SKM-1 (cell line): ENCODE measurements around the gene S100A6.
A peak's percentile ranks its signal among the peaks of the same experiment; 100 is the strongest.
"Not testable (repeated sequence)": the region's sequence is repeated elsewhere in the genome, so short reads cannot be mapped to it uniquely, and the experiment has no call there.

ENCODE experiments used
- DNase-seq: peaks from one replicate; lab custom pipeline; 2025; ENCODE audit not compliant: unreplicated experiment; lab: John Stamatoyannopoulos, UW

The S100A6 gene

DNA sequence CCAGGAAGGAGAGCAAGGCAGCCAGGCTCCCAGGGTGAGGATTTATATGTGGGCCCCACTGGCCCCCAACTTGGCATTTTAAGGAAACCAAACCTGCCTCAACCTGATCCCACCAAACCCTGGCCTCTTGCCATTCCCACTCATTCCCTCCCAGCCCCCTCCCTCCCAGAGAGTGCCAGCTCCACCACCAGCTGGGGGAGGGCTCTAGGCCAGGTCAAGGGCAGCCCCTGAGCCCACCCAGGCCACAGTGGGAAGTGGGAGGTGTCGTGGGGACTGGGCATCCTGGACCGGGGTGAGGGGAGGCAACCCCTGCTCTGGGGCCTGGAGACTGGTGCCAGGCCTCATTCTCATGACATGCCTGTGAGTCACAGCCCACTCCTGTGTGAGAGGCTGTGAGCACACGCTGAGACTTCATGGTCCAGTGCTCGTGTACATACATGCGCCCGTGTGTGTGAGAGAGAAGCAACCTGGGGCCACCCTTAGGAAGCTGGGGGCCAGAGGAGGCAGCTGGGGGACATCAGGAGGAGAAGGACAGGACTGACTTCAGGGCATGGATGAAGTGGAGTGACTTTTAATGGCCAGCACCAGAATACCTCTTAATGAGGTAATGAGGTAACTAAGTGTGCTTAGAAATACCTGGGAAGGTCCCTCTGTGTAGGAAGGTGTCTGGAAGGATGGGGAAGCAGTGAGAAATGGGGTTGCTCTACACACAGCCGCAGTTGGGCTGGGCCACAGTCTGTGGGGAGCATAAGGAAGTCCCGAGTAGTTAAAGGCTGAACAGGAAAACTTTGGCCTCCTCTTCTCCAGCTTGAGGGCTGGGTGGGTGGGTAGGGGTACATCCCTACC is 30.0 kb upstream of the S100A6 start, which contains the start of gene S100A2:
TSS of gene S100A2 (minus strand) at position 316 of the 846 bp plus-strand sequence. CDS start 1,967 bp downstream, outside the sequence.
- DNase-seq: no peak

DNA sequence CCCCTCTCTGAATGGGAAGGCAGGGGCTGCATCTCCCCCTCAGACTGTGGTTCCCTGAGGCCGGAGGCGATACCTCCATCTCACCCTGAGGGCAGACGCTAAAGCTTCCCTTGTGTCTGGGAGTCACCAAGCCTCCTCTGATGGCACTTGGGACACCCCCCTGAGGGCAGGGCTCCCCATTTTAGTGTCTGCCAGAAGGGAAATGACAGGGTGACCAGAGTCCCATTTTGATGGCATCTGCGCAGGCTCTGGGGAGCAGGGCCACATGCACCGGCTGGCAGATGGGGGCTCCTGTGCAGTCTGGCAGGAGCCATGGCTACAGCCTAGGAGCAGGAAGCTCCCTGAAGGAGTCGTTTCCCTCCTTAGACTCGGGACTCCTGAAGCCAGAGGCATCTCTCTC is 28.2 kb upstream of the S100A6 start:
- no peak for DNase-seq

DNA sequence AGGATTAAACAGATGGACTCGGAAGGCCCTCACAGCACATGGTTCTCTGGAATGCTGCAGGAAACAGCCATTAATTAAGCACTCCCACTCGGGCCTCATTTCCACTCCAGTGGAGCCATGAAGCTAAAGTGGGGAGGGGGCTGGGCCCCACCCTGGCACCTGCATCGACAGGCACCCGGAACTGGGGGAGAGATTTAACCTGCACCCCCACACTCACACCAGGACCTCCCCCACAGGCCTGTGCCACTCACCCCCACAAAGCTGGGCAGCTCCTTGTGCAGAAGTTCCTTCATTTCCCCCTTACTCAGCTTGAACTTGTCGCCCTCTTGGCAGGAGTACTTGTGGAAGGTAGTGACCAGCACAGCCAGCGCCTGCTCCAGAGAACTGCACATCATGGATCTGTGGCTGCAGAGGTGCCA is 27.7 kb upstream of the S100A6 start:
- DNase-seq: no peak

DNA sequence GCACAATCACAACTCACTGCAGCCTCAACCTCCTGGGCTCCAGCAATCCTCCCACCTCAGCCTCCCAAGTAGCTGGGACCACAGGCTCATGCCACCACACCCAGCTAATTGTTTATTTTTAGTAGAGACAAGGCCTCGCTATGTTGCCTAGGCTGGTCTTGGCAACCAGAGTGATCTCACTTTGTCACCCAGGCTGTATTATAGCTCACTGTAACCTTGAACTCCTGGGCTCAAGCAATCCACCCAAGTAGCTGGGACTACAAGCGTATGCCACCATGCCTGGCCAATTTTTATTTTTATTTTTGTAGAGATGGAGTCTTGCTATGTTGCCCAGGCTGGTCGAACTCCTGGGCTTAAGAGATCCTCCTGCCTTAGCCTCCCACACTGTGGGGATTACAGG is 26.2 kb upstream of the S100A6 start:
- not testable (repeated sequence) for DNase-seq

DNA sequence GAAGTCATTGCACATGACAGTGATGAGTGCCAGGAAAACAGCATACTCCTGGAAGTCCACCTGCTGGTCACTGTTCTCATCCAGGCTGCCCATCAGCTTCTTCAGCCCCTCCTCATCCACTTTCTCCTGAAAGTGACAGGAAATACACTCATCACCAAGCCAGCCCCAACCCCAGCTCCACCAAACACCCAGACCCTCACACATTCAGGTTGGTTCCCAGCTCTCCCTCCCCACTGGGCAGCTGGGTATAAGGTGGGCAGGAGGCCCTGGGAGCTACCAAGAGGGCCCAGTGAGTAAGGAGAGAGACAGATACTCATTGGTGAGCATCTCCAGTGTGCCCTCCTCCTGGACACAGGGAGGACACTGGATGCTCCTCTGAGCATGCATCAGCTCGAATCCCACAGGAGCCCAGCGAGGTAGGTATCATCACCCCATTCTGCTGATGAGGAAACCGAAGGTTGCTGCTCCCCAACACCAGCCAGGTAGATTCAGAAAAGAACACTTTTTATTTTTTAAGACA is 25.7 kb upstream of the S100A6 start:
- no peak for DNase-seq

DNA sequence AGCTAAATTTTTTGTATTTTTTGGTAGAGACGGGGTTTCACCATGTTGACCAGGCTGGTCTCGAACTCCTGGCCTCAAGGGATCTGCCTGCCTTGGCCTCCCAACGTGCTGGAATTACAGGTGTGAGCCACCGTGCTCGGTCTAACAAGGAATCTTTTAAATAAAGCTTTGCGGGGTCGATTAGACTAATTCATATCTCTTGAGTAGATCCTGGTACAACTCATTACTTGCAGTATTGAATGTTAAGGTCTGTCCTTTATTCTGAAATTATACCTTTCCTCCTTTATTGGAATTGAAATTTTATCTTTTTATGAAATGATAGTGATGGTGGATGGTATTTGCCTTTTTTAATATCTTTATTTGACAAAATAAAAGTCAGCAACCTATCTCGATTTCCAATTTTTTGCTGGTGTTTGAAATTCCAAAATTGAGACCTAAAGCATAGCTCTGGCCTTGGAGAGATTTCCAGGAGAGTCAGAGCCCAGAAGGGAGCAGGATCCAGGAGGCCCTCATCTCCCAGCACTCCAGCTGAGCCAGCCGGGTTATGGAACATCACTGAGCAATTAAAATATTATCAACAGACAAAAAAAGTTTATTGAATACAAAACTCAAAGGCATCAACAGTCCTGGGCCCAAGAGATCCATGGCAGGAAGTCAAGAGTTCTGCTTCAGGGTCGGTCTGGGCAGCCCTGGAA is 25.1 kb upstream of the S100A6 start:
- no peak for DNase-seq

DNA sequence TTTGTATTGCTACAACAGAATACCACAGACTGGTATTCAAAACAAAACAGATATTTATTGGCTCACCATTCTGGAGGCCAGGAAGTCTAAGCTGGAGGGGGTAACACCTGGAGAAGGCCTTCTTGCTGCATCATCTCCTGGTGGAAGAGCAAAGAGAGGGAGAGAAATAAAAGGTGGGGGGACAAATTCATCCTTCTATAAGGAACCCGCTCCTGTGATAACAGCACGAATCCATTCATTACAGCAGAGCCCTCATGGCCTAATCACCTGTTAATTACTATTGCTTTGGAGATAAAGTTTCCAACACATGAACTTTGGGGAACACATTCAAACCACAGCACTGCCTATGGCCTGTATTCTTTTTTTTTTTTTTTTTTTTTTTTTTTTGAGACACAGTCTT is 24.4 kb upstream of the S100A6 start:
- DNase-seq: no peak

DNA sequence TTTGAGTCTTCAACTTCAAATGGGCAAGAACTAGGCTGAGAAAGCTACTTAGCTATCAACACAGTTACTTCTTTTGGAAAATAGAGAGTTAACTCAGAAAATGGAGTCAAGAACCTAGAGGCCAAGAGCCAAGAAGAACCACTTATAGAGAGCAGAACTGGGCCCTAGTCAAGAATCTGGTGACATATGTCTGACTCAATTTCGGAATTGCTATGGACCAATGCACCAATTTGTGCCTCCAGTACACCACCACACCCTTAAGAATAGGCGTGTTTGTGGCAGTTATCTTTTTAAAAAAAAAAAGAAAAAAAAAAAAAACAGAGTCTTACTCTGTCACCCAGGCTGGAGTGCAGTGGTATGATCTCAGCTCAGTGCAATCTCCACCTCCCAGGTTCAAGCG is 22.1 kb upstream of the S100A6 start:
- no peak for DNase-seq

DNA sequence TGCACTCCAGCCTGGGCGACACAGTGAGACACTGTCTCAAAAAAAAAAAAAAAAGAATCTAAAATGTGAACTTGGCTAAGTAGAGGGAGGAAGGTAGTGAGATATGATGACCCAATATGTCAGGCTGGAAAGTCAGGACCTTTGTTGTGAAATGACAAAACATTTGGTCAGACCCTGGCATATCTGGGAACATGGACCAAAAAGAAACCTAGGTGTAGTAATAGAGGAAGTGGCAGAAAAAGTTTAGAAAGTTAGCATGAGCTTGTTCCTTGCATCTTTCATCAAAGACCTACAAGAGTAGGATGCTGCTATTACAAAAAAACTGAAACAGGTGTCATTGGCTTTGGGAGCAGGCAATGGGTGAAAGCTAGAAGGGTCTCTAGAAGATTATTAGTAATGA is 20.6 kb upstream of the S100A6 start:
- peak; percentile 32 for DNase-seq

DNA sequence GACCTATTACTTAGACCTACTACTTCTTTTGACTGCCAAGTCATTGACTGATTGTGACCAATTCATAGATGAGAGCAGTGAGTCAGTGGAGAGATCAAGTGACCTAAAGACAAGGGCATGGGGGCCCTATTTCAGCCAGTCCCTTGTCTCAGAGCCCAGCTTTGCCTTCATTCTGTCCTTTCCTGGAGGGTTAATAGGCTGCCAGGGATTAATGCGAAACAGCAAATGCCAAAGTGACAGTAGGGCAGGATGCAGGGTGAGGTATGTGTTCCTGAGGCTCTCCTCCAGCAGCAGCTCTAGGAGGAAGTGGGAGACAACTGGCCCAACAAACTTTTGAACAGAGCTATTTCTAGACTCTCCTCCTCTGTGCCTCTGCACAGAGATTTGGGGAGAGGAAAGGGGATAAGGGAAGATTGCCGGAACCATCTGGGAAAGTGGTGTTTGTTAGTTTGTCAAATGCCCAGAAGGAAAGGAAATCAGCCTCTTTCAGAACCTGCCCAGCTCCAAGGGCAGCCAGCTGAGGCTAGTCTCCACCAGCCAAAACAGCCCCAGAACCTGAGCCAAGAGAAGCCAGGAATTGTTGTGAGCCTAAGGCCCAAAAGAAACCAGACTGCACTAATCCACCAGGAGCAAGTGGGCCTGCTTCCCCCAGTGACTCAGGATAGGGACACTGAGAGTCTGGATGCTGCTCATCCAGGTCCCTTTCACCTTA is 18.2 kb upstream of the S100A6 start:
- DNase-seq: no peak

DNA sequence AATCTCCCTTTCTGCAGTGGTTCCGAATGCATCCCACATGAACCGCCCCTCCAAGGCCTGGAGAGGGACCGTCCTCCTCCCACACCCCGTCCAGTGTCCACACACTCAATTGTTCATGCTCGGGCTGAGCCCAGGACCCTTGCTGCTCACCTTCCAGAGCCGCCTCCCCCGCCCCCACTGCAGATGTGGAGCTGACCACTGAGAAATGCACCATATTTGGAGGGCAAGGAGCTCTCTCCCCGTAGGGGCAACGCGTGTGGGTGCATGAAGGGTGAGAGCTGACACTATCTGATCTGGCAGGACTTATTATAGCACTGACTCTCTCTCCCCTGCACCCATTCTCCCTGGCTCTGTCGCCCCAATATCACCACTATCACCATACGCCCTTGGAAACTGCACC is 17.3 kb upstream of the S100A6 start:
- no peak for DNase-seq

DNA sequence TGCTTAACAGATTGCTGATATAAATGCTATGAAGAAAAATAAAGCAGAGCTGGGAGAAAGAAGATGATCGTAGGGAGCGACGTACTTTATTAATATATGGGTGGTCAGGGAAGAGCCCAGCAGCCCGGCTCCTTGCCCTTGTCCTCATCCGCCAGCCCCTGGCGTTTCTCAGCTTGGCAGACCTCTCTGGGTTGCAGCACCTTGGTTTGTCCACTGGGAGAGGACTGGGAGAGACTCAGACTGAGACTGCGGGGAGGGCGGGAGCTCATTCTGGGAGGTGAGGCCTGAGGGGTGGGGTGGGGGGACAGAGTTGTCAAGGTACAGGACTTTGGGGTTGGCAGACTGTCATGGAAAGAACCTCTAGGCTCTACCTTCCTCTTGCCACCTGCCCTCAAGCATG is 16.5 kb upstream of the S100A6 start:
- DNase-seq: no peak

DNA sequence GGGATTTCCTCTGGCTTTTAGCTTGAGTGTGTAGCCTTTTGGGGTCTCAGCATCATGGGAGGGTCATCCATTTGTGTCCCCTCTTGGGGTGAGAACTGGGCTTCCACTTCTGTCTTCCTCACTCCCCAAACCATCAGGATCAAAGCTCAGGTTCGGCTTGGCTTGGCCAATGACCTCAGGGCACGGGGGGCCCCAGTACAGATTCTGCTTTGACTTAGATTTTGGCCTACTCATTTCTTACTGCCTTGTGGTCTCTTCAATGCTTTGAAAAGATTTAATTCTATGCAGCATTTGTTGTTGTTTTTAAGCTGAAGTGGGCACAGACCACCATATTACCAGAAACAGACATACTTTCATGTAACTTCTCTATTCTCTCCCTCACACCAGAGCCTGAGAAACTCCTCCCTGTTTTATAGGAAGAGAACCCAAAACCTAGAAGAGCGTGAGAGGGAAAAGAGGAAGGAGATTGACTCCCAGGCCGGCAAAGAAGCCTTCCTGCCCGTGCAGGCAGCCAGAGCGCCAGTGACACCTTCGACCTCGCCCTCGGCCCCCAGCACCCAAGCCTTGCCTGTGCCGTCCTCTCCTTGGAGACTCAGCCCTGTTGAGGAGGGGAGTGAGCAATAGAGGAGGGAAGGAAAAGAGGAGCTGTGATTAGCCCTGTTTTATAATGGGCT is 15.2 kb upstream of the S100A6 start:
- DNase-seq: peak; percentile 94

DNA sequence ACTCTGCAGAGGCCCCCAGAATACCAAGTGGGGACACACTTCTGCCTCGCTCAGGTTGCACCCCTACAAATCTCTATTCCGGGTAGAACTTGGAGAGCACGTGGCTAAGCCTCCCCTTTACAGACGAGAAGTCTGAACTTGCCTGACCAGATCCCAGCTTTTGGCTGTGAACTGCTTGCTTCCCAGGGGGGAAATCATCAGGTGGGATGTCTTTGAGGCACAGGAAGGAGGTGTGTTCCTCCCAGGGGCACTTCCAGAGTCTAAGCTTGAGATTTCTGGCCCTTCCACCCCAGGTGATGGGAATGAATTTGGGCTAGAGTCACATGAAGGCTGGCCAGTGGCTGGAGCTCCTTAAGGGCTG is 14.6 kb upstream of the S100A6 start:
- no peak for DNase-seq

DNA sequence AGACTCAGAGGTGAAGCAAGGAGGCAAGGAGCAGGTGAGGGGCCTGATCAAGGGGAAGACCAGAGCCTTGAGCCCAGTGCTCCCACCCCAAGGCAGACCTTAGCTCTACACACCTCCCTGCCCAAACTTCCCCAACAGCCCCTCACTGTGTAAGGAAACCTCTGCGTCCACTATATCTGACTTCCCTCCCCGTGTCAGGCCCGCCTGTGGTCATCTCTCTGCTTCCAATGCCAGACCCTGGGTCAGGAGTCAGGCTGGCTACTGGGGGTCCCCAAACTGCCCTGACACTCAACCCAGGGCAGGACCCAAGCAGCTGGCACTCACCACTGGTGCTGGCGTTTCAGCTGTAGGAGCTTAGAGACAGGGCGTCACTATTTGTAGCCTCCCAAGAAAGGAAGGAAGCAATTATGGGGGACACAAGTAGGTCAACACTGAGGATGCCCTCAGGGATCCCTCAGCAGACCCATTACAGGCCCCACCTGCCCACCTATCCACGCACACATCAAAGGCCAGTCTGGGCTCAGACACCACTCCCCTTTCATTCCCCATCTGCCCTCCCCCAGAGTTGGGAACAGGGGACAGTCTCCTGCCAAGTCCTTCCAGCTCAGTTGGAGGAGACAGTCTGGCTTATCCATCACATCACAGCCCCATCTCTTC is 14.1 kb upstream of the S100A6 start:
- no peak for DNase-seq

DNA sequence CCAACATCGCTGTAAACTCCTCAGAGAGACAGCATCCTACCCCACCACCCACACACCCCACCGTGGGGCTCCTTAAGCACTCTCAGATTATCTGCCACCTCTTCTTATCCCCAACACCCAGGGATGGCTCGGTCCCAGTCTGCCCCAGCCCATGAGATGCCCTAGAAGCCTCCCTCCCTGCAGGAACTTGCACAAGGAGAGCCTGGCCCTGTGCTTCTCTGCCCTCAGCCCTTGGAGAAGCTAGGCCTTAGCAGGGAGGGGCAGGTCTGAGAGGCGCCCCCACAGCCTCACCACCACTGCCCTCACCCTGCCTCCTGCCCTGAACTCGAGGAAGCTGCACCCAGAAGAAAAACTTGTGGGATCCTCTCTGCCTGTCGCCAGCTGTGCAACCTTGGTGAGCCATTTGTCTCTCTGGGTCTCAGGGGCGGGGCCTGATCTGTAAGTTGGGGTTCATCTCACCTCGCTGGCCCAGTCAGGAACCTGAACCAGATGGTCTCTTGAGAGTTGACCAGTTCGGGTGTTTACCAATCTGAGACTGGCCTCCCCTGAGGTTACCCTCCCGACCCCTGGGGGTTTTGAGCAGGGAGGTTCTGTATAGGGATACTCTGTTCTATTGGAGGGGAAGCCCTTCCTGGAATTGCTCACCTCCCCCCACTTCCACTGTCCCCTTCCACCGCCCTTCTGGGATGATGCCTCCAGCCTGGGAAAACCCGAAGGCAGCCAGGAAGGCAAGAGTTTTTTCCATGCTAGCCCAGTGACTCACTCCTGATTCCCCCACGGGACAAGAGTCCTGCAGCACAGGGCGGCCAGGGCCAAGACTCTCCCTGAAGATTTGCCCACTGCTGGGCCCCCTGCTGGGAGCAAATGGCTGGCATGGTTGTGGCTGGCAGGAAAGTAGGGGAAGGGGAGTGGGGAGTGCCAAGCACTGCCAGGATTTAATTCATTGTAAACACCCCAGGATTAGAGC is 13.2 kb upstream of the S100A6 start, which contains the start of gene S100A3:
TSS of gene S100A3 (minus strand) at position 537 of the 967 bp plus-strand sequence. CDS start 773 bp downstream, outside the sequence.
- no peak for DNase-seq

DNA sequence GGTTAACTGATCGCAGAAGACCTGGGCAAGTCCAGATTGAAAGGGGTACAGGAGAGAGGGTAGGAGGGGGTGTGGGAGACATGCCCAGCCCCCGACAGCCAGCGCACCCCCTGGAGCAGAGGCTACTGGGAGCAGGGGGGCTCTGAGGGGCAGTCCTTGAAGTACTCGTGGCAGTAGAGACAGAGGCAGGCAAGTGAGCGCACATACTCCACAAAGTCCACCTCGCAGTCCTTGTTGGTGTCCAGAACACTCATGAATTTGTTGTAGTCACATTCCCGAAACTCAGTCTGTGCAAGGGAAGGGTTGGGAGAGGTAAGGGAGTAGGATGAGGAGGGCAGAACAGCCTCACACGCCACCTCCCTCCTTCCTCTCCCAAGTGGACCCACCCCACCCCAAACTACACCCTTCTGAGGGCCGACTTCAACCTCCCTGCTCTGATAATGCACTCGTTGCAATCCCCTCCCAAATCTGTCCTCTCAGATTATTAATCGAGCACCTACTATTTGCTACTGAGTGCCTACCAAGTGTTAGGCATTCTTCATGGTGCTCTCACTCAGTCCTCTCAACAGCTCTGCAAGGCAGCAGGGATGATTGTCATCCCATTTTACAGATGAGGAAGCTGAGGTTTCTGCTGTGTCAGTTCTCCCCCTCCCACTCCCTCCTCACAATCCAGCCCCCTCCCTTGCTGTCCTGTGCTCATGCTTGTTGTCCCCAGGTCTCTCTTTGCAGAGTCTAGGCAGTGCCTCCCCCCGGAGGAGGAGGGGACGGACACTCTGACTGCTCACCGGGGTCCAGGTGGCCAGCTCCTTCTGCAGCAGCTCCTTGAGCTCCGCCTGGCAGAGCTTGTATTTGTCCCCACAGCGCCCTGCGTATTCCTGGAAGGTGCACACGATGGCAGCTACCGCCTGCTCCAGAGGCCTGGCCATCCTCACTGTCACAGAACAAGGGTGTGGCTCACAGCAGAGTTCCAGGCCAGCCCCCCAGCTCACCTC is 12.1 kb upstream of the S100A6 start:
- DNase-seq: no peak
